Fibroblast of skin of left quadriceps (primary cell): ENCODE results near the gene ABCC3.

Experiments
- DNase-seq, 2 experiments: peaks; one replicate each; pipeline ENCODE4 v3.0.0-alpha.2; 2013; ENCODE audit warnings: low read depth in 2 of 2

Gene ABCC3

GRCh38 chr17:50683434-50684287, 49.0 kb downstream of the ABCC3 start:
- no peak for DNase-seq

- DNase-seq = no peak
Measured at GRCh38 chr17:50684288-50684611, 49.6 kb downstream of the ABCC3 start.

DNA sequence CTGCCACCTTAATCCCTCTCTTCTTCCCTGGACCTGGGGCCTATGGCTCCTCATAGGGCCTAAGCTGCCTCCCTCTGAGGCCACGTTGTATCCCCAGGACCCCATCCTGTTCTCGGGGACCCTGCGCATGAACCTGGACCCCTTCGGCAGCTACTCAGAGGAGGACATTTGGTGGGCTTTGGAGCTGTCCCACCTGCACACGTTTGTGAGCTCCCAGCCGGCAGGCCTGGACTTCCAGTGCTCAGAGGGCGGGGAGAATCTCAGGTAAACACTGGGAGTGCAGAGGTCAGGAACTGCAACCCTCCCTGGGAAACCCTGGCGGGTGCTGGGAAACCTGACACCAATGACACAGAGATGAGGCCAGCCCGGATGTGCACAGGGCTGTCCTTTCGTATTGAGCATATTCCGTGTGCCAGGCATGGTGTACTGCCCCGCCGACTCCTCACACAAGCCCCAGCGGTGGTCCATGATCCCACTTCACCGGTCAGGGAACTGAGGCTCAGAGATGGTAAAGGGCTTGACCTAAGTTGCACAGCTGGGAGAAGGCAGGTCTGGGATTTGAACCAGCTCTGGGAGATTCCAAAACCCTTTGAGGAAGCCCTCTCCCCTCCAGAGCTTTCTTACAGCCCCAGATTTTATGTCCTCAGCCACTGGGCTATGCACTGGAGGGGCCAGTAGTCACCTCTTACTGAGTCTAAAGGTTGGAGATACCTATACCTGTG, 50.1 kb downstream of the ABCC3 start:
- no peak for DNase-seq

DNA sequence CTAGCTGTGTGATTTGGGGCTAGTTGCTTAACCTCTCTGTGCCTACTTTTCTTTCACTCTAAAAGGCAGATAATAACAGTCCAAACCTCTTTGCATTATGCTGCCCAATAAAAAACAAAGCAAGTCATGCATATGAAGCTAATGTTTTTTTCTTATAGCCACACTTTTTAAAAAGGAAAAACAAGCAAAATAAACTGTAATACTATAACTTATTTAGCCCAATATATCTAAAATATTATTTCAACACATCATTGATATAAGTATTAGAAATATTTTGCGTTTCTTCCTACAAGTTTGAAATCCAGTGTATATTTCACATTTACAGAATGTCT, 50.6 kb downstream of the ABCC3 start:
- DNase-seq = no peak

DNA sequence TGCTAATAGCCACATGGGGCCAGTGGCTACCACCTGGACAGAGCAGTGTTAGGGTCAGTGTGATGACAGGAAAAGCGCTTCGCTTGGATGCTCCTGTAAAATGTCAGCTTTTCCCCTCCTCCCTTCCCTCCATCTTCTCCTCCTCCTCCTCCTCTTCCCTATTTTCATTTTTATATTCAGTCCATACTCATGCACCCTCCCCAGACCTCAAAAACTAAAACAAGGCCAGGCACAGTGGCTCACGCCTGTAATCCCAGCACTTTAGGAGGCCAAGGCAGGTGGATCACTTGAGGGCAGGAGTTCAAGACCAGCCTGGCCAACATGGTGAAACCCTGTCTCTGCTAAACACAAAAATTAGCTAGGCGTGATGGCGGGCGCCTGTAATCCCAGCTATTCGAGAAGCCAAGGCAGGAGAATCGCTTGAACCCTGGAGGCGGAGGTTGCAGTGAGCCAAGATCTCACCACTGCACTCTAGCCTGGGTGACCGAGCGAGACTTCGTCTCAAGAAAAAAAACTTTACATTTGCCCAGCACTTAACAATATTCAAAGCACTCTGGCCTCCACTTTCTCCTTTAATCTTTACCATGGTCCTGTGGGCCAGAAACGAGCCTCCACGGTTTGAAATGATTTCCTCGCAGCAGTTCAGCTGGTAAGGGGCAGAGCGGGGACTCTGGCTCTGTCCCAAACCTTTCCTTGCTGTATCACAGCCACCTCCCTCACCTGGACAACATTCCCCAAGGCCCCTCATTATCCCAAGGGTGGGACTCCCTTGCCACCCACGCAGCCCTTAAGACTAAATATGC, 51.2 kb downstream of the ABCC3 start:
- no peak for DNase-seq

DNA sequence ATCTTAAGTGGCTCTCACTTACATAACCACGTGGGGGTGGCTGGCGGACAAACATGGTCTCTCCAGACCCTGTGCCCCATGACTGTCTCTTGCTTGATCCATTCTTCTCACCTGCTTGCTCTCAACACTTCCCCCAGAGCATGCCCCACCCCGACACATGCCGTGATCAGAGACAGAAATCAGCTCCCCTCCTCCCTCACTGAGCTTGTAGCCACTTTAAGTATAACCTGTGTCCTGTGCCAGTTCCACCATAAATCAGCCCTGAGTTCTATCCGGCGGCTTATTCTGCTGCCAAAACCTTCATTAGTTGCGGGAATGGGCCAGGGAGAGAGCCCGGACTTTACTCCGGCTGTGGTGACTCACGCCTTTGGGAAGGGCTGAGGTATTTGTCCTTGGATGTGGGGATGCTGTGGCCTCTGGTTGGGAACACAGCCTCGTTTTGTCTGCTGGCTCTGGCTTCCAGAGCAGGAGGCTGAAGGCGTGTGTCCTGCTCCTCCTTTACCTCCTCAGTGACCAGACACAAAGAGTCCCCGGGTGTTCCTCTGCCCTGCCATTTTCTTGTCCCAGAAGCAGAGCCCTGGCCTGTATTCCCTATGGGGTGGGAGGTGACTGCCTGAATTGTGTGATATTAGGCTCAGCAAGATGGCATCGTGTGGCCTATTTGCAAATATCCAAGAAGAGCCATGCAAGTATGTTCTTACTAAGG, 52.0 kb downstream of the ABCC3 start:
- no peak for DNase-seq

DNA sequence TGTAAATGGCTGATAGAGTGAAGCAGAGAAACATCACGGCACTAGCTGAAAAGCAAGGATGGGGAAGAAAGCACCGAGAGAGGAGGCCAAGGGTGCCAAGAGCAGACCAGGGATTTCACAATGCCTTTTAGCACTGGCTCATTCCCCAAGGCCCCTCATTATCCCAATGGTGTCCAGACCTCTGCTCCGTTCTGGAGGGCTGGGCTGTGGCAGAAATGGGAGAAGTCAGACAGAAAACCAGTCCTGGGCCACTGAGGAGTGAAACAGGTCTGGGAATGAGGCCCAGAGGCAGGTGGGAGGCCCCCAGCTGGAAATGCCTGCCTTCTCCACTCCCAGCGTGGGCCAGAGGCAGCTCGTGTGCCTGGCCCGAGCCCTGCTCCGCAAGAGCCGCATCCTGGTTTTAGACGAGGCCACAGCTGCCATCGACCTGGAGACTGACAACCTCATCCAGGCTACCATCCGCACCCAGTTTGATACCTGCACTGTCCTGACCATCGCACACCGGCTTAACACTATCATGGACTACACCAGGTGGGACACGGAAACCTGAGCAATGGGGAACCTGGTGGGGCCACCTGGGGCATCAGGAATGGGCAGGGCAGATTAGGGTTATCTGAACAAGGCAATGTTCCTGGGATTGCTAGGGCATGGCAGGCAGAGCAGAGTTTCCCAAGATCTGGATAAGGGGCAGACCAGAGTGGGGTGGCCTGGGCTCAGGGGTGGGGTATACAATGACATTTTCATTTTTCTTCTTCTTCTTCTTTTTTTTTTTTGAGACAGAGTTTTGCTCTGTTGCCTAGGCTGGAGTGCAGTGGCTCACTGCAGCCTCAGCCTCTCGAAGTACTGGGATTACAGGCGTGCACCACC, 52.8 kb downstream of the ABCC3 start:
- DNase-seq = no peak

DNA sequence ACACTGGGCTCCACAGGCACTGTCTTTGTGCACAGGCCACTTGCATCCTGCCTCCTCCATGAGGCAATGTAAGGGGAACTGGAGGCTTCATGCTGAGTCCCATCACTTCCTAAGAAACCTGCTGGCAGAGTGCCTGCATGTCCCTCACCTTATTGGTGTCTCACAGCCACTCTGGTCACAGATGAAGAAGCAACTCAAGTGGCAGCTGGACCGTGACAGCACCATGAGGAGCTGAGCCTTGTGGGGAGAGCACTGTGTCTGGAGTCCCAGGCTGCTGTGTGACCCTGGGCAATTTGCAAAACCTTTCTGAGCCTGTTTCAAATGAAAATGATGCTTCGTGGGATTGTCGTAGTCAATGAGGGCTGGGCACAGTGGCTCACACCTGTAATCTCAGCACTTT, 53.6 kb downstream of the ABCC3 start:
- no peak for DNase-seq

DNA sequence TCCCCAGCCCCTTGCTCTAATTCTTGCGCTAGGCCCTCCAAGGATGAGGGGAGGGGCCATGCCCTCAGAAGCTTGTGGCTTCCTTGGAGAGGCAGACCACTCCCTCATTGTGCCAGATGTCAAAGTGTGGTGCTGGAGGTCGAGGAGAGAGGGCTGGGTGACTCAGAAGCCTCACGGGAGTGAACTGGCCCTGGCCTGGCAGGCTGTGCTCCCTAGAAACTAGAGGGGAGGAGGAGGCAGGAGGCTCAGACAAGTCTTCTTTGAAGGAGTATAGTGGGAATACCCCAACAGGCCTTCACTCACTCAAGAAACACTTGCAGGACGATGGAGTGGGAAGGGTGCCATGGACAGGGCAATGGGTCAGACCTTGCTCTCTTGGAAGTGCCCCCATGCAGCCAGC, 54.6 kb downstream of the ABCC3 start:
- no peak for DNase-seq

DNA sequence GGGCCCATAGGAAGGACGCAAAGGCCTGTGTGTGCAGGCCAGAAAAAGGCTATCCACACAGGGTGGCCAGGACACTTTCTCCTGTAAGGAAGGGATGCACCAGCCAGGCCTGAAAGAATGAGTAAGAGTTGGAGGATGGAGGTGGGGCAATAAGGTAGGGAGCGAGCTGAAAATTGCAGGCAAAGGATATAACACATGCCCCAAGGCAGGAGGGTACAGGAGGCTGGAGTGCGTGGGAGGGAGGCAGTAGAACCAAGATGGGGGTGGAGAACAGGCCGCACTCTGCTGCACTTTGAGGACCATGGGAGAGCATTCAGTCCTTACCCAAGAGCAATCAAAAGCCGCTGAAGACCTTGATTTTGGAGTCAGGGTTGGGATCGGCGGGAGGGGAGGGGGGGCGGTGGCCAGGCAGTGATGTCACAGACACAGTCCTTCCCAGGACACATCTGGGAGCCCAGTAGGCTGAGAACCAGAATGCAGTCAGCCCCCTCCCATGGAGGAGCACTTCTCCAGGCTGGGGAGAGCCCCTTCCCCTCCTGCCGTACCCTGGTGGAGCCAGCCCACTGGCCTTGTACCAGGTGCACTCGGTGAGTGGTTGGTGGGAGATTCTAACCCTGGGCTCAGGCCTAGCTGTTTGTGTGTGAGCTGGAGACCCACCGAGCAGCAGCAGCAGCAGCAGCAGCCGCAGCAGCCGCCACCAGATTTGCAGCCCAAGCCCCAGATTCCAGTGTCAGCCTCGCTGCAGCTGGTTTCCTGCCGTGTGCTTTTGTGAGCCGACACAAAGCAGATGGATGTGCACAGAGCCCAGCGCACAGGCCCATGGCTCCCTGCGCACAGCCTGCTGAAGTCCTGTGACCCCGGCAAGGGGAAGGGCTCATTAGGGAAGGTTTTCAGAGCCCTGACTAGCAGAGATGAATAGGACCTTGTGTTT, 55.5 kb downstream of the ABCC3 start:
- no peak for DNase-seq

DNA sequence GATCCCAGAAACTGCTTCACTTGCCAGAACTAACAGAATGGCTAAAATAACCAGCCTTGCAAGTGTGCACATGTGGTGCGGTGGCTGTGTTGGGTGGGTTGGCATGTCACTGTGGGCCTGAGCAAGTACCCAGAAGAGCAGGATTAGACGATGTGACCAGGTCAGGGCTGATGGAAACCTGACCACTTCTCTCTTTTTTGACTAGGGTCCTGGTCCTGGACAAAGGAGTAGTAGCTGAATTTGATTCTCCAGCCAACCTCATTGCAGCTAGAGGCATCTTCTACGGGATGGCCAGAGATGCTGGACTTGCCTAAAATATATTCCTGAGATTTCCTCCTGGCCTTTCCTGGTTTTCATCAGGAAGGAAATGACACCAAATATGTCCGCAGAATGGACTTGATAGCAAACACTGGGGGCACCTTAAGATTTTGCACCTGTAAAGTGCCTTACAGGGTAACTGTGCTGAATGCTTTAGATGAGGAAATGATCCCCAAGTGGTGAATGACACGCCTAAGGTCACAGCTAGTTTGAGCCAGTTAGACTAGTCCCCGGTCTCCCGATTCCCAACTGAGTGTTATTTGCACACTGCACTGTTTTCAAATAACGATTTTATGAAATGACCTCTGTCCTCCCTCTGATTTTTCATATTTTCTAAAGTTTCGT, 56.3 kb downstream of the ABCC3 start:
- DNase-seq = no peak

DNA sequence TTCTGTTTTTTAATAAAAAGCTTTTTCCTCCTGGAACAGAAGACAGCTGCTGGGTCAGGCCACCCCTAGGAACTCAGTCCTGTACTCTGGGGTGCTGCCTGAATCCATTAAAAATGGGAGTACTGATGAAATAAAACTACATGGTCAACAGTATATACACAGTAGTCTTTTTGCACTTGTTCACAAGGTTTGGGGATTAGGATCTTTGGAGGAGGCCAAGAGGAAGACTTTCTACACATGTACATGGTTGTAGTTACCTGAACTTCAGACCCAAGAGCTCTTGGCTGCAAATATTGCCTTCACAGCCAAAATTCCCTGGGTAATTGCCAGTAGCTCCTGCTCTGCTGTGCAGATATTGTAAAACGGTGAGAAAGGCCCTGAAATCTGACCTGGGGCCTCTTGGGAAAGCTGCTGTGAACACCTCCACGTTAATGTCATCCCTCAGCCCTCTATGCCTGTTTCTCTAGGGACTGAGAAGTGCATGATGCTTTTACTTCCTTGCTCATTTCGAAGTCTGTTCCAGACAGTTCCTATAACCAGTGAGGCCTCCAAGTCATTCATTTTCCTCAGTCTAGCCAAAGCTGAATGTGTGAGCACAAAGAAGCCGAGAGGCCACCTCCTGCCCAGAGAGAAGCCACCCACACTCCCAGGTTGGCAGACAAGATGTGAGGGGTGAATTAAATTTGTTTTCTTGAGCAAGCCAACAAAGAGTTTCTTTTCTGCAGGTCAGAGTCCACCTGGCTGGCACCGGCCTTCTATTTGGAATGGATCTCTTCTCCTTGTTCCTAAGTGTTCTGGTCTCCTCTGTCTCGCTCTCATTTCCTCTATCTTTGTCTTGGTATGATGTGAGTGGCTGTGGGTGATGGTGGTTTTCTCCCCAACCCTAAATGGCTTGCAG, 57.1 kb downstream of the ABCC3 start:
- no peak for DNase-seq

- DNase-seq = no peak
Measured at GRCh38 chr17:50692448-50693035, 57.9 kb downstream of the ABCC3 start.

- DNase-seq = no peak
Measured at GRCh38 chr17:50693036-50693682, 58.5 kb downstream of the ABCC3 start.

DNA sequence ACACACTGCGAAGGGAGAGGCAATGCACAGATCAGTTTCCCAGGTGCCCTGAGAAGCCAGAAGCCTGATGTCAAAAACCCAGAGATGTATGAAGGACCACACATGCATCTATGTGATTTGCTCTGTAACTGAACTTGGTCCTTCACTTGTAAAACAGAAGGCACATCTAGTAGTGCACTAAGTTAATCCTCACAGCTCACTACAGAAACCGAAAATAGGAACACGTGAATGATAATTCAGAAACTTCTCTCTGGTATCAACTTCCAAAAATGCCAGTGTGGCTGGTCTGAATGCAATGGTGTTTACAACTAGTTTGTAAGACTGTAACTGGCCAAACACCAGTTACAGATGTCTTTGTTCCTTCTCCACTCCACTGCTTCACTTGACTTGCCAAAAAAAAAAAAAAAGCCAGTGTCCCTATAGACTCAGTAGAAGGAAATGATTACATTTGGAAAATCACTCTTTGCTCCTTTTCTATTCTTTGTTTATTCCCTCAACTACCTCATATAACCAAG, 61.7 kb downstream of the ABCC3 start:
- no peak for DNase-seq

GRCh38 chr17:50697062-50697461, 62.4 kb downstream of the ABCC3 start:
- DNase-seq = no peak

GRCh38 chr17:50697663-50698272, 63.1 kb downstream of the ABCC3 start:
- no peak for DNase-seq
